ENCODE results near the gene OR52N2. TPM values are rescaled to one million over a fixed set of nuclear protein-coding genes. Genes with fewer than 3 reads are reported as not detected.

The OR52N2 gene
- total RNA-seq, 1 donor from 2014 or later: not detected

DNA sequence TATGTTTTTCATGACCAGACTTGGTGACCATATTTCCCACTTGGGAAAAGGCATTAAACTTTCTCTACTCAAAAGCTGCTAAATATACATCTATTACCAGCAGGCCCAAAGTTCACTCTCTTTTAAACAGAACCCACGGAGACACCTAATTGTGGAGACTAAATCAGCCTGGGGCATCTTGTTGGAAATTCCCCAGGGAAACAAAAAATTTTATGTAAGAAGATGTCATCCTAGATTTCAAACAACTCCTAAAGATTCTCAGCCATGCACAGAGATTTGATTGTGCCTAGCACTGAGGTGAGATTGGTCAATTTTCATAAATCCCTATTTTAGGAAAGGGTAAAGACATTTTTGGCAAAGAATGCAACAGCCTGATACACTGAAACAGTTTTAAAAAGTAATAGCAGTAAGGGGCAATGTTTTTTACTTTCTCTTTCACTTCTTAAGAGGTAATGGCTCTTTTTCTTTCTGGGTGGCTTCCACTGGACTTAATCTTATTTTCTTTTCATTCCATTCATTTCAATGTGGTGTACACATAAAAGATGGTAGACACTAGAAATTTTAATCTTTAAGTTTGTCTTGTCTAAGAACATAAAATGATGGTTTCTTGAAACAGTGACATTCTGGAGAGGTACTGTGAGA, 9.6 kb downstream of the OR52N2 start:
- intact Hi-C loops (cut with micrococcal nuclease): no loop called here
- Histone ChIP-seq H3K27ac (replicated peaks) (no peak overlapping the region), H3K4me3 (no peak overlapping the region), H3K9me3 (replicated peaks) (no peaks in the 10 kb centered on the region), H3K4me1 (peaks cover 4% of the 10 kb centered on the region), H3K27me3 (ENCODE audit: low read depth) (no peaks in the 10 kb centered on the region), H3K36me3 (no peaks in the 10 kb centered on the region)
- TF ChIP-seq, protein P1, sequence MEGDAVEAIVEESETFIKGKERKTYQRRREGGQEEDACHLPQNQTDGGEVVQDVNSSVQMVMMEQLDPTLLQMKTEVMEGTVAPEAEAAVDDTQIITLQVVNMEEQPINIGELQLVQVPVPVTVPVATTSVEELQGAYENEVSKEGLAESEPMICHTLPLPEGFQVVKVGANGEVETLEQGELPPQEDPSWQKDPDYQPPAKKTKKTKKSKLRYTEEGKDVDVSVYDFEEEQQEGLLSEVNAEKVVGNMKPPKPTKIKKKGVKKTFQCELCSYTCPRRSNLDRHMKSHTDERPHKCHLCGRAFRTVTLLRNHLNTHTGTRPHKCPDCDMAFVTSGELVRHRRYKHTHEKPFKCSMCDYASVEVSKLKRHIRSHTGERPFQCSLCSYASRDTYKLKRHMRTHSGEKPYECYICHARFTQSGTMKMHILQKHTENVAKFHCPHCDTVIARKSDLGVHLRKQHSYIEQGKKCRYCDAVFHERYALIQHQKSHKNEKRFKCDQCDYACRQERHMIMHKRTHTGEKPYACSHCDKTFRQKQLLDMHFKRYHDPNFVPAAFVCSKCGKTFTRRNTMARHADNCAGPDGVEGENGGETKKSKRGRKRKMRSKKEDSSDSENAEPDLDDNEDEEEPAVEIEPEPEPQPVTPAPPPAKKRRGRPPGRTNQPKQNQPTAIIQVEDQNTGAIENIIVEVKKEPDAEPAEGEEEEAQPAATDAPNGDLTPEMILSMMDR (IDR thresholded peaks at IDR 0.05; ENCODE audit: borderline replicate concordance): no peak
- no peak for DNase-seq

DNA sequence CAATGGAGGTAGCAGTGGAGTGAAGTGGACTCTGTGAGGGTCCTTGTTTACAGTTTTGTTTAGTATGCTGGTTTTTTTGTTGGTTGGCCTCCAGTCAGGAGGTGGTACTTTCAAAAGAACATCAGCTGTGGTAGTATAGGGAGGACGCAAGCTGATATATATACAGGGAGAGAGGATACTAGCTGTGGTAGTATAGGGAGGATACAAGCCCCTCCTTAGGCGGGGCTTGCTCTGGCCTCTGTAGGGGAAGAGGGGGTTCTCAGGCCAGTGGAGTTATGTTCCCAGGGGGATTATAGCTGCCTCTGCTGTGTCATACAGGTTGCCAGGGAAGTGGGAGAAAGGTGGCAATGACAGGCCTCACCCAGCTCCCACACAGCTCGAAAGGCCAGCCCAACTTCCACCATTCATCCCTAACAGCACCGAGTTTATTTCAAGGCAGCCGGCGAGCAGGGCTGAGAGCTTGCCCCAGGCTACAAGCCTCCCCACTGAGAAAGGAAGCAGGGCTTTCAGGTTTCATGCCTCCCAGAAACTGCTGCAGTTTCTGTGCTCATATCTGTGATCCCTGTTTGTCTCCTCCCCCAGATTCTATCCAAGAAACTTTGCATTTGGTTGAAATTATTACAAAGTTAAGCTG, 22.6 kb downstream of the OR52N2 start:
- Histone ChIP-seq H3K4me1 (no peaks in the 10 kb centered on the region), H3K36me3 (no peaks in the 10 kb centered on the region), H3K4me3 (no peak overlapping the region), H3K27ac (replicated peaks) (no peak overlapping the region), H3K9me3 (replicated peaks) (peaks cover 13% of the 10 kb centered on the region), H3K27me3 (ENCODE audit: low read depth) (no peaks in the 10 kb centered on the region)
- DNase-seq: no peak
- TF ChIP-seq, protein P1 (IDR thresholded peaks at IDR 0.05; ENCODE audit: borderline replicate concordance): no peak
- intact Hi-C loops (cut with micrococcal nuclease): no loop called here

DNA sequence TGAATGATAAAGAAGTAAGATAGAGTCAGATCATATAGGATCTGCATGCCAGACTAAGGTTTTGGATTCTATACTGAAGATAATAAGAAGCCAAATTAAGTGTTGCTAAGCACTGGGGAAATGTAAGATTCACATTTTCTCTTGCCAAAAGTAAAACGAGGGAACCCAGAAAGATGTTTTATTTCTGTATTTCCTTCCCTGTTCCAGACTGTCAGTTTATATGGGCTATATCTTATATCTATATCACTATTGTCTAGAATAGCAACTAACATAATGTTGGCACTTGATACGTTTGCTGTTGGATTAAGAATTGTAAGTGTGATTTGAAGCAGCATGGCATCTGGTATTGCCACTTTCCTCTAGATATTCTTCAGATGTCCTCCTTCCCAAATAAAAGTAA, 24.7 kb downstream of the OR52N2 start:
- no peak for DNase-seq
- intact Hi-C loops (cut with micrococcal nuclease): no loop called here
- TF ChIP-seq, protein P1 (IDR thresholded peaks at IDR 0.05; ENCODE audit: borderline replicate concordance): no peak
- H3K36me3 ChIP-seq: no peaks in the 10 kb centered on the region
- H3K27me3 ChIP-seq (ENCODE audit: low read depth): no peaks in the 10 kb centered on the region
- no peak overlapping the region for H3K27ac ChIP-seq (replicated peaks)
- no peaks in the 10 kb centered on the region for H3K4me1 ChIP-seq
- H3K4me3 ChIP-seq: no peak overlapping the region
- peaks cover 25% of the 10 kb centered on the region for H3K9me3 ChIP-seq (replicated peaks)

DNA sequence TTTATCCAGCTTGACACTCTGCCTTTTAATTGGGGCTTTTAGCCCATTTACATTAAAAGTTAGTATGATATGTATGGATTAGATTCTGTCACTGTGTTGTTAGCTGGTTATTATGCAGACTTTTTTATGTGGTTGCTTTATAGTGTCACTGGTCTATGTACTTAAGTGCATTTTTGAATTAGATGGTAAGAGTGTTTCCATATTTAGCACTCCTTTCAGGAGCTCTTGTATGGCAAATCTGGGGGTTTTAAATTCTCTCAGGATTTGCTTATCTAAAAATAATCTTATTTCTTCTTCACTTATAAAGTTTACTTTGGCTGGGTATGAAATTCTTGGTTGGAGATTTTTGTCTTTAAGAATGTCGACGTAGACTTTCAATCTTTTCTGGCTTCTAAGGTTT, 29.0 kb downstream of the OR52N2 start:
- Histone ChIP-seq H3K4me1 (no peaks in the 10 kb centered on the region), H3K27ac (replicated peaks) (no peak overlapping the region), H3K4me3 (no peak overlapping the region), H3K36me3 (no peaks in the 10 kb centered on the region), H3K9me3 (replicated peaks) (peaks cover 18% of the 10 kb centered on the region), H3K27me3 (ENCODE audit: low read depth) (no peaks in the 10 kb centered on the region)
- no peak for DNase-seq
- TF ChIP-seq, protein P1 (IDR thresholded peaks at IDR 0.05; ENCODE audit: borderline replicate concordance): no peak
- intact Hi-C loops (cut with micrococcal nuclease): no loop called here

DNA sequence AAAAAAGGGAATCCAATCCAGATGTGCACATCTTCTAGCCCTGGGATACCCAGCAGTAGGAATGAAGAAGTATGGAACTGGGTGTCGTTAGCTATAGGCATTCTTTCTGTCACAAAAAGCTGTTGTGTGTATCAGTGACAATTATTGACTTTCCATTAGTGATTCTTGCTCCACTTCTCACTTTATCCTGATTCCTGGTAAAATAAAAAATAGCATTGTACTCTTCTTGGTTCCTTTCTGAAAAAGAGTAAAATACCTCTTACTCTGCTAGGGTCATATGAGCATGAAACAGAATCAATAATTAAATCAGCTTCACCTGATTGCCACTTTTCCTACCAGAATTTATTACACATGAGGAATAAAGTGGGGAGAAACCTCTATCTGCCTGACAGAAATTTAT, 33.1 kb downstream of the OR52N2 start, which contains the start of gene OR52E6:
Gene OR52E6, minus strand, starts transcription at position 101 of the 400 bp plus-strand sequence. Its CDS starts 0 bp downstream, at position 101.
- intact Hi-C loops (cut with micrococcal nuclease): no loop called here
- Histone ChIP-seq H3K27ac (replicated peaks) (no peak within 1 kb of the TSS), H3K9me3 (replicated peaks) (peaks cover 11% of the 10 kb centered on the region), H3K4me1 (no peaks in the 10 kb centered on the region), H3K36me3 (no peaks in the 10 kb centered on the region), H3K27me3 (ENCODE audit: low read depth) (no peaks in the 10 kb centered on the region), H3K4me3 (no peak within 1 kb of the TSS)
- TF ChIP-seq, protein P1 (IDR thresholded peaks at IDR 0.05; ENCODE audit: borderline replicate concordance): no peak
- DNase-seq: no peak
